DMS 273 (cell line): Measurements from ENCODE around the gene CCDC85A.

Source experiments
- DNase-seq: peaks from one replicate; lab custom pipeline; 2025; ENCODE audit not compliant: unreplicated experiment; lab: John Stamatoyannopoulos, UW

CCDC85A gene

DNA sequence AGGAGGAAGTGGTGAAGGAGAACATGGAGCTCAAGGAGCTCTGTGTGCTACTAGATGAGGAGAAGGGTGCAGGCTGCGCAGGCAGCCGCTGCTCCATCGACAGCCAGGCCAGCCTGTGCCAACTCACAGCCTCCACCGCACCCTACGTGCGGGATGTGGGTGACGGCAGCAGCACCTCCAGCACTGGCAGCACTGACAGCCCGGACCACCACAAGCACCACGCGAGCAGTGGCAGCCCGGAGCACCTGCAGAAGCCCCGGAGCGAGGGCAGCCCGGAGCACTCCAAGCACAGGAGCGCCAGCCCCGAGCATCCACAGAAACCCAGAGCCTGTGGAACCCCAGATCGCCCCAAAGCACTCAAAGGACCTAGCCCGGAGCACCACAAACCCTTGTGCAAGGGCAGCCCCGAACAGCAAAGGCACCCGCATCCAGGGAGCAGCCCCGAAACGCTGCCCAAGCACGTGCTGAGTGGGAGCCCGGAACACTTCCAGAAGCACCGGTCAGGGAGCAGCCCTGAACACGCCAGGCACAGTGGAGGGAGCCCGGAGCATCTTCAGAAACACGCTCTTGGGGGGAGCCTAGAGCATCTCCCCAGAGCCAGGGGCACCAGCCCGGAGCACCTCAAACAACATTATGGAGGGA lies 9.0 kb downstream of the CCDC85A start:
- no peak for DNase-seq

DNA sequence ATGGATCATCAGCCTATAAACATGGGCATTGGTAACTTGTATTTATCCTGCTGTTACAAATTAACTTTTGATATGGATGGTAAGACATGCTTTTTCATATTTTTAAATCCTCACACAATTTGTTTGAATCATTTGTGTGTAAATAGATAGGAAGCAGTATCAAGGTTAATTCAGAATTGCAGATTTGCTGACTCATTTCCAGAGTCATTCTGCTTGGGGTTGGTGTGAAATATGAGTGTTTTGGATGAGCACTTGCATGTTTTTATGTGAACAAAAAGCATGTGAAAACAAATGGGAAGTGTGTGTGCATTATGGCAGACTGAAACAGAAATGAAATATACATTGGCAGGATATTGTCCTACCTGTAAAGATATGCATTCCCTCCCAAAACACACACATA lies 11.8 kb downstream of the CCDC85A start:
- DNase-seq: no peak

DNA sequence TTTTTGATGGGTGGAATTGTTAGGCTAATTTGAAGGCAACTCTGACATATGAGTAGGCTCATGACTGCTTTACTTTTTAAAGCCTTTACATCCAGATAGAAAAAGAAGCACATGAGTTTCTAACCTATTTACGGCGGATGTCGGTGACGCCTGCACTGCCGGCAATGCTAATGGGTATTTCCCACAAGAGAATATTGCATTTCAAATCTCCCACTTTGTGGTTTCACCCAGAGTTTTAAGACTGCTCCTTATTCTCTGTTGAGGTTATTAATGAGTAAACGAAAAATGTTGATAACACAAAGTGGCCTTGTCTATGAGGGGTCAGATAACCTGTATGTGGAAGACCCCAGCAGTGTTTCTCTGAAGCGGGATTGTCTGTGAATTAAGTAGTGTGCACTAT lies 14.0 kb downstream of the CCDC85A start:
- DNase-seq: no peak

- DNase-seq: no peak
These were observed 15.1 kb downstream of the CCDC85A start for GRCh38 chr2:56198936-56199335.

- no peak for DNase-seq
These were observed 15.7 kb downstream of the CCDC85A start for GRCh38 chr2:56199492-56199891.

DNA sequence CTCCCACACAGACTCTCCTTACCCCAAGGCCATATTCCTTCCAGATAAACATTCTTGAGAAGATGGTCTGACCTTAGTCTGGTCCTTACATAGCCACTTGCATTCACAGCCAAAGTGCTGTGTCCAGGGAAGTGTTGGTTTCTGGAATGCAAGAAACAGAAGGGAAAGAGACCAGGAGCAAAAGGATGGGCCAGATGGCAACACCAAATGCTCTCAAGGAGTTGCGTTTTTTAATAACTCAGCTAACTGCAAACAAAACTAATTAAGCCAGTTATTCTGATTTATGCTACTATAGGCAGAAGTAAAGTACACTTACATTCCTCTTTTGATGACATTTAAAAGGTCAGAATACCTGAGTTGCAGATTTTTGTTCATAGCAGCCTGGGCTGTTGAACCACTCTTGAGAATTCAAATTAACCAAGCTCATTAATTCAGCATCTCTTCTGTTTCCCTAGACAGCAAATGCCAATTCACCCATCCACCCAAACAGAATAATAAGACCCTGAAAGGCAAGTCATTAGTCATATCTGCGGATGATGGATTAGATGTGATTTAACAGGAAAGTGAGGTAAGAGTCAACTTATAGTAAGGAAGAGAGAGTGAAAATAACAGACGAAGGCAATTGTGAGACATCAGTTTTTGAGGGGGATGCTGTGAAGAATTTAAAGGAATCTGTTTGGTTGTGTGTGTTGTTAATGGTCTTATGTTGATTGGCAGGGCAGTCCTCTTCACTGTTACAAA lies 18.8 kb downstream of the CCDC85A start:
- peak; percentile 84 for DNase-seq

DNA sequence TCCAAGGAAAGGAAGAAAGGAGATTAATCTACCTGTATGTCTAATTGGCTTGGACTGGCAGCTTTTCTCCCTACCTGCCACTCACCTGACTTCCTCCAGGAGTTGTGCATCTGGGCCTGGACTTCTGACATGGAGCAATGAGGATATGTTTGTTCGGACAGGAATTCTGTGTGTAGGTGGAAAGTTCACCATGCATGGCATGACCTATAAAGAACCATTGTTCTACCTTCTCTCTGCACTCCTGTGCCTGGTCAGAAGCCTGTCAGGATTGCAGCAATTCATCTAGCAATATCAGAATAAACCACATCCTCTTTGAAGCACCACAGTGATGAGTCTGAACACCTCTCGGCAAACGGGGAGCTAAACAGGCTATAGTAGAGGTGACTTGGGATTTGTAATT lies 20.8 kb downstream of the CCDC85A start:
- DNase-seq: no peak

GRCh38 chr2:56206250-56206649 lies 22.5 kb downstream of the CCDC85A start:
- DNase-seq: no peak

- no peak for DNase-seq
These were observed 24.0 kb downstream of the CCDC85A start for GRCh38 chr2:56207760-56208159.

DNA sequence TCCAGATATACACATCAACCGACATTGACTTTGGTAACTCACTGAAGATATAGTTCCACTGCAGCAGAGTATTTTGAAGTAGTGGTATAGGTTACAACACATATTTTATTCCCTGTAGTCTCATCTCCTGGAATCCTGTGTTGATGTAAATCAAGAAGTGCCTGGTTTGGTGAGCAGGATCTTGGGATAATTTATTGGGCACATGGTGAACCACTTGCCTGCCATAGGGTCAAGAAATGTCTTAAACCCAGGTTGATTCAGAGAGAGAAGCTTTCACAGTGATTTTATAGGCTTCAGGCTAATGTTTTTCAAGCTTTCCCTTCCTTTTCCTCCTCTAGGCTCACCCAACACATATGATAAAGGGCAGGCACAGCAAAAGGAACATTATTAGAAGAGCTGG lies 24.6 kb downstream of the CCDC85A start:
- no peak for DNase-seq

- DNase-seq: no peak
These were observed 25.9 kb downstream of the CCDC85A start for GRCh38 chr2:56209701-56210100.

DNA sequence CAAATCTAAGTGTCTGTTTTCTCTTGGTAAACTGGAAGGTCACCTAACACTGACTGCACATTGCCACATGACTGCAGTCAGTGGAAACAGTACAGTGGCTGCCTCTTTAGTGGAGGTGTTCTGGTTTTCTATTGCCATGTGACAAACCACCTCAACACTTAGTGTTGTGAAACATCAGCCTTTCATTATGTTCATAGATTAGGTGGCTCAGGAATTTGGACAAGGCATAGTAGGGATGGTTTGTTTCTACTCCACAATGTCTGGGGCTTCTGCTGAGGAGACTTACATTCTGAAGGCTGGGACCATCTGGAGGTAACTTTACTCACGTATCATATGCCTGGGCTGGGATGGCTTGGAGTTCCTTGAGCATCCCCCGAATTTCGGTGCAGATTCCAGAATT lies 26.5 kb downstream of the CCDC85A start:
- no peak for DNase-seq

GRCh38 chr2:56211048-56211447 lies 27.3 kb downstream of the CCDC85A start:
- DNase-seq: no peak

DNA sequence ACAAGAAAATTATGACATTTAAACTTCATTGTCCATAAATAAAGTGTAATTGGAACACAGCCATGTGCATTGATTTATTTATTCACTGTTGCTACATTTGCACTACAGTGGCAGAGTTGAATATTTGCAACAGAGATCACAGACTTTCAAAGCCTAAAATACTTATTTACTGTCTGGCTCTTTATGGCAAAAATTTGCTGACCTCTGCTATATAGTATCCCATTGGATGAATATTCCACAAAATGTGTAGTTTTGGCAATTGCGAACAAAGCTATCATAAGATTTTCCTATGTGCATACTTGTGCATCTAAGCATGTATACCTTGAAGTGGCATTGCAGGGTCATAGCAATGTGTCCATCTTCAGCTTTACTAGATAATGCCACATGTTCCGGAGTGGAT lies 32.1 kb downstream of the CCDC85A start:
- no peak for DNase-seq

DNA sequence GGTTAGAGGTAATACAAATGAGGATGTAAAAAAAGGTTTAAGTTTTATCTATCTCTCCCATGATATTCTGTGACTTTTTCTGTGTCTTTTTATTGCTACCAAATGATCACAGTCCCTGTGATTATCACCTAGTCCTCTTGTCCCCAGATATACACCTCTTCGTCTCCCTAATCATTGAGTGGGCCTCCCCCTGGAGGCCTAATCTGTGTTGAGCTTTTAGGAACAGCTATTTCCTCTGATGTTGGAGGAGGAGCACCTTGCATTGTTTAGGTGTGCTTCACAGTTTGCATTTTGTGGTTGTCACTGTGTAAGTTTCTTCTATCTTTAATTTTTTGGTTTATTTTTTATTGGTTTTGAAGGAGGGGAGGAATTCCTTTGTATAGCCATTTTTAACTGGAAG lies 33.3 kb downstream of the CCDC85A start:
- DNase-seq: peak; percentile 21

- no peak for DNase-seq
These were observed 38.7 kb downstream of the CCDC85A start for GRCh38 chr2:56222481-56222880.

DNA sequence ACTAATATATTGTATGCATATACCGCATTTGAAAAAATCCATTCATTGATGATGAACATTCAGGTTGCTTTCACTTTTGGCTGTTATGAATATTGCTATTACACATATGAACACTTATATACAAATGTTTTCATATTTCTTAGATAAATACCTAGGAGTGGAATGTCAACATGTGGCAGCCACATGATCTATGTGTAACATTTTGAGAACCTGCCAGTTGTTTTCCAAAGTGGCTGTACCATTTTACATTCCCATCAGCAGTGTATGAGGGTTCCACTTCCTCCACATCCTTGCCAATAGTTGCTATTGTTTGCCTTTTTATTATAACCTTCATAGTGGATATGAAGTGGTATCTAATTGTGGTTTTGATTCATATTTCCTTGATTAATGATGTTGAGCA lies 40.5 kb downstream of the CCDC85A start:
- no peak for DNase-seq

GRCh38 chr2:56227811-56228210 lies 44.0 kb downstream of the CCDC85A start:
- DNase-seq: no peak

DNA sequence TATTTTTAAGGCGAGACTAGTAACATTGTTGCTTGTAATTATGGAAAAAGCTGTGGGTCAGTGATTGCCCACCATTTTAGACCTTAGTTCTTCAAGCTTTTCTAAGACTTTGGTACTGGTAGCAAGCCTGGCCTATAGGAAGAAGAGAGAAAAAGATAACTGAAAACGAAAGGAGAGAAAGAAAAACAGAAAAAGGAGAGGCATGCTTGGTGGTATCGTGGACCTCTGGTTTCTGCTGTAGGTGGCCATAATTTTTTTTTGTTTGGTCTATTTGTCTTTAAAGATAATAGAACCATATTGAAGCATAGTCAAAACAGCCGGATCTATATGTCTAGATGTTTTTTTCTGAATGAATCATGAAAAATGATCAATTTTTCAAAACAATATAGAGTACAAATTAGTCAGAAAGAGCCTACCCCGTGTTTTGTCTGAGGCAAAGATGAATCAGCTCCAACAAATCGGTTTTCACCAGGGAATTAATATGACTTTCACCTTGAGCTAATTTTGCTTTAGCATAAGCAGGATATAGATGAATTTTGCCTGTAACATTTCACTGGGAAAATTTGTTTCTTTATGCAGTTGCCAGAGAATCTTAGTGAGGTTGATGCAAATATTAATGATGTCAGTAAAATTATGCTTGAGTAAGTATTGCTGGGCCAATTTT lies 45.7 kb downstream of the CCDC85A start:
- no peak for DNase-seq

GRCh38 chr2:56230156-56230555 lies 46.4 kb downstream of the CCDC85A start:
- DNase-seq: no peak

- DNase-seq: no peak
These were observed 47.6 kb downstream of the CCDC85A start for GRCh38 chr2:56231361-56231760.

GRCh38 chr2:56232912-56233311 lies 49.1 kb downstream of the CCDC85A start:
- no peak for DNase-seq
